Measurements from ENCODE around the gene BMF. TPM values are rescaled to one million over a fixed set of nuclear protein-coding genes. Genes with fewer than 3 reads are reported as not detected.
"Not testable (repeated sequence)": the region's sequence is repeated elsewhere in the genome, so short reads cannot be mapped to it uniquely, and the experiment has no call there.

Gene BMF
- total RNA-seq, 2 experiments from 2014 or later = 4.8 to 11.1 TPM

- intact Hi-C loops (cut with micrococcal nuclease; ENCODE audit: unreplicated experiment) = no loop called here
- Histone ChIP-seq H3K4me2 (ENCODE audit: low read length) (no peak overlapping the region), H3K4me1 (ENCODE audit: insufficient read depth, low read length, poor library complexity, severe bottlenecking) (no peaks in the 10 kb centered on the region), H2AFZ (ENCODE audit: low read length) (no peak overlapping the region), H3K9me2 (ENCODE audit: insufficient read depth, low read length) (no peaks in the 10 kb centered on the region), H3K79me2 (ENCODE audit: insufficient read depth, low read depth, low read length) (no peaks in the 10 kb centered on the region), H3K9me3 (ENCODE audit: low read length) (no peaks in the 10 kb centered on the region), H4K20me1 (ENCODE audit: insufficient read depth, low read length) (no peaks in the 10 kb centered on the region), H3K36me3 (ENCODE audit: insufficient read depth, low read length) (no peaks in the 10 kb centered on the region), H3K27ac (ENCODE audit: low read depth, low read length, poor library complexity, severe bottlenecking) (no peak overlapping the region), H3K4me3 (ENCODE audit: low read depth, low read length, poor library complexity, severe bottlenecking) (no peak overlapping the region)
- no TSS peak for BruUV-seq (replicated peaks)
- TF ChIP-seq CTCF (conservative IDR thresholded peaks at IDR 0.05; ENCODE audit: low read length) = no peak
- TF ChIP-seq EZH2phosphoT487 (IDR thresholded peaks at IDR 0.05; ENCODE audit: borderline replicate concordance, low read depth, low read length) = no peak
- POLR2A ChIA-PET = interaction anchor here (0.6 kb wide), 1 partner anchor 269 kb away, joined by 3 read pairs; no protein-coding TSS in a partner anchor
- no peak for DNase-seq (ENCODE audit: low spot score)
- CTCF ChIA-PET (ENCODE audit: unreplicated experiment) = no interaction called here
These were observed 37.4 kb upstream of the BMF start for GRCh38 chr15:40146037-40146436.

GRCh38 chr15:40142428-40142827 lies 33.7 kb upstream of the BMF start:
- Histone ChIP-seq H3K4me2 (ENCODE audit: low read length) (no peak overlapping the region), H3K4me3 (ENCODE audit: low read depth, low read length, poor library complexity, severe bottlenecking) (no peak overlapping the region), H3K79me2 (ENCODE audit: insufficient read depth, low read depth, low read length) (no peaks in the 10 kb centered on the region), H3K36me3 (ENCODE audit: insufficient read depth, low read length) (no peaks in the 10 kb centered on the region), H2AFZ (ENCODE audit: low read length) (no peak overlapping the region), H3K9me3 (ENCODE audit: low read length) (no peaks in the 10 kb centered on the region), H4K20me1 (ENCODE audit: insufficient read depth, low read length) (no peaks in the 10 kb centered on the region), H3K27ac (ENCODE audit: low read depth, low read length, poor library complexity, severe bottlenecking) (no peak overlapping the region), H3K4me1 (ENCODE audit: insufficient read depth, low read length, poor library complexity, severe bottlenecking) (no peaks in the 10 kb centered on the region), H3K9me2 (ENCODE audit: insufficient read depth, low read length) (no peaks in the 10 kb centered on the region)
- BruUV-seq (replicated peaks) = no TSS peak
- DNase-seq (ENCODE audit: low spot score) = no peak
- intact Hi-C loops (cut with micrococcal nuclease; ENCODE audit: unreplicated experiment) = no loop called here
- TF ChIP-seq EZH2phosphoT487 (IDR thresholded peaks at IDR 0.05; ENCODE audit: borderline replicate concordance, low read depth, low read length) = no peak
- no peak for TF ChIP-seq CTCF (conservative IDR thresholded peaks at IDR 0.05; ENCODE audit: low read length)
- POLR2A ChIA-PET = interaction anchor here (0.7 to 1.0 kb wide), 2 partner anchors 13 to 15 kb away, joined by 3 read pairs; no protein-coding TSS in a partner anchor
- CTCF ChIA-PET (ENCODE audit: unreplicated experiment) = no interaction called here

- H4K20me1 ChIP-seq (ENCODE audit: insufficient read depth, low read length); intact Hi-C loops (cut with micrococcal nuclease; ENCODE audit: unreplicated experiment); H3K27ac ChIP-seq (ENCODE audit: low read depth, low read length, poor library complexity, severe bottlenecking); DNase-seq (ENCODE audit: low spot score); H3K4me2 ChIP-seq (ENCODE audit: low read length); H3K36me3 ChIP-seq (ENCODE audit: insufficient read depth, low read length); BruUV-seq (replicated peaks); H3K79me2 ChIP-seq (ENCODE audit: insufficient read depth, low read depth, low read length); CTCF ChIA-PET (ENCODE audit: unreplicated experiment); H2AFZ ChIP-seq (ENCODE audit: low read length); H3K4me3 ChIP-seq (ENCODE audit: low read depth, low read length, poor library complexity, severe bottlenecking); H3K9me3 ChIP-seq (ENCODE audit: low read length); H3K9me2 ChIP-seq (ENCODE audit: insufficient read depth, low read length); H3K4me1 ChIP-seq (ENCODE audit: insufficient read depth, low read length, poor library complexity, severe bottlenecking): not testable (repeated sequence)
- POLR2A ChIA-PET = interaction anchor here (1.1 kb wide), 1 partner anchor 90 kb away, joined by 3 read pairs; no protein-coding TSS in a partner anchor
These were observed 29.5 kb upstream of the BMF start for GRCh38 chr15:40138201-40138570.
